K562 (cell line): ENCODE measurements around the gene RNF19B. TPM values are rescaled to one million over a fixed set of nuclear protein-coding genes. Genes with fewer than 3 reads are reported as not detected.

Source experiments
- ATF6 ChIP-seq: sonication (generic); formaldehyde crosslinking; IDR thresholded peaks from 2 replicates; pipeline ENCODE4 v1.4.0; 2020; ENCODE audit warnings: mild to moderate bottlenecking, missing genetic modification reagents
- DLX4 ChIP-seq: fragments of 250-450 bp; sonication (Bioruptor Pico); IDR thresholded peaks from 2 replicates; pipeline ENCODE4 v1.6.1; 2021; ENCODE audit warnings: mild to moderate bottlenecking
- ESRRB ChIP-seq: fragments of 250-450 bp; sonication (Bioruptor Pico); IDR thresholded peaks from 2 replicates; pipeline ENCODE4 v1.5.0; 2020; ENCODE audit warnings: mild to moderate bottlenecking, moderate library complexity, borderline replicate concordance
- HIVEP1 ChIP-seq: fragments of 250-450 bp; sonication (Bioruptor Pico); IDR thresholded peaks from 2 replicates; pipeline ENCODE4 v1.4.0; 2020; ENCODE audit warnings: mild to moderate bottlenecking
- MBD1 ChIP-seq: fragments of 250-450 bp; sonication (Bioruptor Pico); IDR thresholded peaks from 2 replicates; pipeline ENCODE4 v1.8.0; 2022; ENCODE audit warnings: inconsistent platforms
- RBM39 ChIP-seq: fragments of 200-400 bp; formaldehyde crosslinking; optimal IDR thresholded peaks from 2 replicates; pipeline ENCODE3; 2018; ENCODE audit warnings: low read depth, low read length
- ZNF395 ChIP-seq: fragments of 200-800 bp; sonication (Bioruptor generic); IDR thresholded peaks from 2 replicates; pipeline ENCODE4 v1.6.1; 2017; ENCODE audit warnings: missing genetic modification characterization, missing compliant biosample characterization
- ZSCAN32 ChIP-seq: fragments of 450-650 bp; formaldehyde crosslinking; IDR thresholded peaks from 2 replicates; pipeline ENCODE4 v1.4.0; 2020; ENCODE audit warnings: mild to moderate bottlenecking, moderate library complexity
- polyA plus RNA-seq, 8 experiments: library from polyadenylated mRNA; depleted of rRNA in 4 of 8; stranded (reverse) in 5 of 8; unstranded in 3 of 8; fragments of >200 nt; fragmentation: Nextera tagmentation in 2 of 8; fragmentation: Illumina TruSeq in 1 of 8; extraction: Ambion mirVana in 2 of 8; extraction: Trizol in 1 of 8; gene quantifications; 2 replicates each; pipeline versions ENCODE4 v1.2.1 to v1.2.3, GENCODE V29; 2011 to 2014; ENCODE audit warnings: inconsistent platforms in 1 of 8, missing spikeins in 1 of 8
- total RNA-seq, 7 experiments: library from RNA; depleted of rRNA in 6 of 7; stranded (reverse); fragments of >200 nt in 6 of 7; fragmentation: Illumina TruSeq in 2 of 7; extraction: Trizol in 2 of 7; gene quantifications; 2 replicates each; pipeline versions ENCODE4 v1.2.1 to v1.2.3, GENCODE V29; 2011 to 2021; ENCODE audit warnings: low replicate concordance in 1 of 7
- TF ChIP-seq, protein P1 (sequence below): sonication (generic); formaldehyde crosslinking; IDR thresholded peaks from 2 replicates; pipeline ENCODE4 v1.8.0; 2022; ENCODE audit warnings: mild to moderate bottlenecking, missing genetic modification reagents, borderline replicate concordance
- TF ChIP-seq, protein P2 (sequence below), 2 experiments: fragments of 450-650 bp in 1 of 2; sonication (generic) in 1 of 2; formaldehyde crosslinking in 1 of 2; IDR thresholded peaks; 2 replicates each; pipeline versions ENCODE4 v1.7.1 to v1.9.0; 2016 to 2022; ENCODE audit warnings: inconsistent platforms in 1 of 2, mild to moderate bottlenecking in 1 of 2, missing genetic modification reagents in 1 of 2

The RNF19B gene
- total and polyA plus RNA-seq, 9 of the 15 experiments (the other 6 are each of a cell fraction or from before 2014, with no cell fraction given): 2.6 to 14.9 (median 10.1) TPM

- TF ChIP-seq HIVEP1 (CRISPR knock-in tag) (no peak), ESRRB (CRISPR knock-in tag) (no peak), ATF6 (no peak), ZSCAN32 (no peak), RBM39 (no peak), MBD1 (CRISPR knock-in tag) (no peak), DLX4 (CRISPR knock-in tag) (no peak), ZNF395 (no peak)
- TF ChIP-seq, protein P1, sequence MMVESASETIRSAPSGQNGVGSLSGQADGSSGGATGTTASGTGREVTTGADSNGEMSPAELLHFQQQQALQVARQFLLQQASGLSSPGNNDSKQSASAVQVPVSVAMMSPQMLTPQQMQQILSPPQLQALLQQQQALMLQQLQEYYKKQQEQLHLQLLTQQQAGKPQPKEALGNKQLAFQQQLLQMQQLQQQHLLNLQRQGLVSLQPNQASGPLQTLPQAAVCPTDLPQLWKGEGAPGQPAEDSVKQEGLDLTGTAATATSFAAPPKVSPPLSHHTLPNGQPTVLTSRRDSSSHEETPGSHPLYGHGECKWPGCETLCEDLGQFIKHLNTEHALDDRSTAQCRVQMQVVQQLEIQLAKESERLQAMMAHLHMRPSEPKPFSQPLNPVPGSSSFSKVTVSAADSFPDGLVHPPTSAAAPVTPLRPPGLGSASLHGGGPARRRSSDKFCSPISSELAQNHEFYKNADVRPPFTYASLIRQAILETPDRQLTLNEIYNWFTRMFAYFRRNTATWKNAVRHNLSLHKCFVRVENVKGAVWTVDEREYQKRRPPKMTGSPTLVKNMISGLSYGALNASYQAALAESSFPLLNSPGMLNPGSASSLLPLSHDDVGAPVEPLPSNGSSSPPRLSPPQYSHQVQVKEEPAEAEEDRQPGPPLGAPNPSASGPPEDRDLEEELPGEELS: no peak
- TF ChIP-seq, protein P2, sequence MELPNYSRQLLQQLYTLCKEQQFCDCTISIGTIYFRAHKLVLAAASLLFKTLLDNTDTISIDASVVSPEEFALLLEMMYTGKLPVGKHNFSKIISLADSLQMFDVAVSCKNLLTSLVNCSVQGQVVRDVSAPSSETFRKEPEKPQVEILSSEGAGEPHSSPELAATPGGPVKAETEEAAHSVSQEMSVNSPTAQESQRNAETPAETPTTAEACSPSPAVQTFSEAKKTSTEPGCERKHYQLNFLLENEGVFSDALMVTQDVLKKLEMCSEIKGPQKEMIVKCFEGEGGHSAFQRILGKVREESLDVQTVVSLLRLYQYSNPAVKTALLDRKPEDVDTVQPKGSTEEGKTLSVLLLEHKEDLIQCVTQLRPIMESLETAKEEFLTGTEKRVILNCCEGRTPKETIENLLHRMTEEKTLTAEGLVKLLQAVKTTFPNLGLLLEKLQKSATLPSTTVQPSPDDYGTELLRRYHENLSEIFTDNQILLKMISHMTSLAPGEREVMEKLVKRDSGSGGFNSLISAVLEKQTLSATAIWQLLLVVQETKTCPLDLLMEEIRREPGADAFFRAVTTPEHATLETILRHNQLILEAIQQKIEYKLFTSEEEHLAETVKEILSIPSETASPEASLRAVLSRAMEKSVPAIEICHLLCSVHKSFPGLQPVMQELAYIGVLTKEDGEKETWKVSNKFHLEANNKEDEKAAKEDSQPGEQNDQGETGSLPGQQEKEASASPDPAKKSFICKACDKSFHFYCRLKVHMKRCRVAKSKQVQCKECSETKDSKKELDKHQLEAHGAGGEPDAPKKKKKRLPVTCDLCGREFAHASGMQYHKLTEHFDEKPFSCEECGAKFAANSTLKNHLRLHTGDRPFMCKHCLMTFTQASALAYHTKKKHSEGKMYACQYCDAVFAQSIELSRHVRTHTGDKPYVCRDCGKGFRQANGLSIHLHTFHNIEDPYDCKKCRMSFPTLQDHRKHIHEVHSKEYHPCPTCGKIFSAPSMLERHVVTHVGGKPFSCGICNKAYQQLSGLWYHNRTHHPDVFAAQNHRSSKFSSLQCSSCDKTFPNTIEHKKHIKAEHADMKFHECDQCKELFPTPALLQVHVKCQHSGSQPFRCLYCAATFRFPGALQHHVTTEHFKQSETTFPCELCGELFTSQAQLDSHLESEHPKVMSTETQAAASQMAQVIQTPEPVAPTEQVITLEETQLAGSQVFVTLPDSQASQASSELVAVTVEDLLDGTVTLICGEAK (IDR thresholded peaks at IDR 0.05): no peak
- TF ChIP-seq, protein P2 (CRISPR knock-in tag; IDR thresholded peaks at IDR 0.05): no peak
Measured at GRCh38 chr1:32937061-32937460, 27.5 kb downstream of the RNF19B start (continued).
